ENCODE results near the gene OTOP1.
"Not testable (repeated sequence)": the region's sequence is repeated elsewhere in the genome, so short reads cannot be mapped to it uniquely, and the experiment has no call there.

OTOP1 gene, protein sequence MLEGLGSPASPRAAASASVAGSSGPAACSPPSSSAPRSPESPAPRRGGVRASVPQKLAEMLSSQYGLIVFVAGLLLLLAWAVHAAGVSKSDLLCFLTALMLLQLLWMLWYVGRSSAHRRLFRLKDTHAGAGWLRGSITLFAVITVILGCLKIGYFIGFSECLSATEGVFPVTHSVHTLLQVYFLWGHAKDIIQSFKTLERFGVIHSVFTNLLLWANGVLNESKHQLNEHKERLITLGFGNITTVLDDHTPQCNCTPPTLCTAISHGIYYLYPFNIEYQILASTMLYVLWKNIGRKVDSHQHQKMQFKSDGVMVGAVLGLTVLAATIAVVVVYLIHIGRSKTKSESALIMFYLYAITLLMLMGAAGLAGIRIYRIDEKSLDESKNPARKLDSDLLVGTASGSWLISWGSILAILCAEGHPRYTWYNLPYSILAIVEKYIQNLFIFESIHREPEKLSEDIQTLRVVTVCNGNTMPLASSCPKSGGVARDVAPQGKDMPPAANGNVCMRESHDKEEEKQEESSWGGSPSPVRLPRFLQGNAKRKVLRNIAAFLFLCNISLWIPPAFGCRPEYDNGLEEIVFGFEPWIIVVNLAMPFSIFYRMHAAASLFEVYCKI

DNA sequence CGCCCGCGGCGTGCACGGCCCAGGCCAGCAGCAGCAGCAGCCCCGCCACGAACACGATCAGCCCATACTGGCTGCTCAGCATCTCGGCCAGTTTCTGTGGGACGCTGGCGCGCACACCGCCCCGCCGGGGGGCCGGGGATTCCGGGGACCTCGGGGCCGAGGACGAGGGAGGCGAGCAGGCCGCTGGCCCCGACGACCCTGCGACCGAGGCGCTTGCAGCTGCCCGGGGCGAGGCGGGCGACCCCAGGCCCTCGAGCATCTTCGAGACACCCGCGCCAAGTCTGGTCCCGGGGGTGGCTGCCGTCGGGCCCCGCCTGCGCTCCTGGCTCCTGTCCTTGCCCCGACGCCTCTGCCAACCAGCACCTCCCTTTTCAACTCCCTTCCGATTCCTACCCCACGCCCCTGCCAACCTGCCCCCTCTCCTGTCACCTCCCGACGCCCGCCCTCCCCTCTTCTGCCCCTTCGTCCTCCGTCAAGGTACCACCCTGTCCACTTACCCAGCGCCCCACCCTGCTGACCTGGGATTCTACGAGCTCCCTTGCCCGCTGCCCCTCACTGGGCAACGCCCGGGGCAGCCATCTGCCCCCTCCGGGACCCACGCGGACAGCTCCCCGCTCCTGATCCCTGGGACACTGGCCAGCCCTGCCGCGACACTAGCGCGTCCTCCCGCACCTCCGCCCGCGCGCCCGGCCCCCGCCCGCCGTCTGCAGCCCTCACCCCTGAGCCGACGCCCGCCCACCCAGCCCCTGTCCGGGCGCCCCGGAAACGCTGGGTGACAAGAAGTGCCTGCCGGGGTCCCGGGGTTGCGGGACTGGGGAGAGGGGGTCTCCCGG lies at the start of gene OTOP1:
Gene OTOP1 (minus strand): TSS at position 324 of the 833 bp plus-strand sequence. CDS start 65 bp downstream, at position 259.
- DNase-seq (ENCODE audit: low read depth, low spot score): no peak

DNA sequence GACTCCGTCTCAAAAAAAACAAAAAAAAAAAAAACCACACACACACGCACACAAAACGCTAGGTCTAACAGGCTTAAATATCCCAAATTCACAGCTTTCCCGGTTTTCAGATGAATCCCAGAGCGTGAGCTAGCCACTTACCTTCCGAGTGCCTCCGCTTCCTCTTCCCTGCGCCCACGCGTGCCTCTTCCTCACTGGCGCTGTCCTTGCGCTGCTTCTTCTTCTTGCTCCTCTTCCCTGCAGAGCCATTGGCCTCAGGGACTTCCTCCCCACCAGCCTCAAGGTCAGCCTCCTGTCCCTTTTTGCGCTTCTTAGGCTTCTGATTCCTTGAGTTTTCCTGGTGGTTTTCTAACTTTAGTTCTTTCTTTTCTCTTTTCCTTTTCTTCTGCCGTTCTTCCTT lies 47.5 kb upstream of the OTOP1 start:
- DNase-seq (ENCODE audit: low read depth, low spot score): no peak

DNA sequence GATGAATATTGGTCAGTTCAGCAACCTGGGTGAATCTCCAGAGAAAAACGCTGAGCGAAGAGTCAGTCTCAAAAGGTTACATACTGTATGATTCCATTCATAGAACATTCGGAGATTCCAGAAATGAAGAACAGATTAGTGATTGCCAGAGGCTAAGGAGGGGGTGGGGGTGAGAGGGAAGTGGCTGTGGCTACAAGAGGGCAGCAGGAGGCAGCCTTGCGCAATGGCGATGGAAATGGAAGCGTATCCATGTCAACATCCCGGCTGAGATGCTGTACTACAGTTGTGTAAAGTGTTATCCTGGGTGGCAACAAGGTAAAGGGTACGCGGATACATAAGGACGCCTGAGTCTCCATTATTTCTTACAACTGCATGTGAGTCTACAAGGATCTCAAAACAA lies 45.2 kb upstream of the OTOP1 start:
- no peak for DNase-seq (ENCODE audit: low read depth, low spot score)

GRCh38 chr4:4270529-4270928 lies 43.8 kb upstream of the OTOP1 start:
- DNase-seq (ENCODE audit: low read depth, low spot score): no peak

DNA sequence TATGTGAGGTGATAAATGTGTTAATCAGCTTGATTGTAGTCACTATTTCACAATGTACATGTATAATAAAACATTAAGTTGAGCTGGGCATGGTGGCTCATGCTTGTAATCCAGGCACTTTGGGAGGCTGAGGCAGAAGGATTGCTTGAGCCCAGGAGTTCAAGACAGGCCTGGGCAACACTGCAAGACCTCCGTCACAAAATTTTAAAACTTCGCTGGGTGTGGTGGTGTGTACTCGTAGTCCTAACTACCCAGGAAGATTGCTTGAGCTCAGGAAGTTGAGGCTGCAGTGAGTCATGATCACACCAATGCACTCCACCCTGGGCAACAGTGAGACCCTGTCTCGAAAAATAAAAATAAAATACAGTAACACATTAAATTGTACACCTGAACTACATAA lies 43.1 kb upstream of the OTOP1 start:
- no peak for DNase-seq (ENCODE audit: low read depth, low spot score)

DNA sequence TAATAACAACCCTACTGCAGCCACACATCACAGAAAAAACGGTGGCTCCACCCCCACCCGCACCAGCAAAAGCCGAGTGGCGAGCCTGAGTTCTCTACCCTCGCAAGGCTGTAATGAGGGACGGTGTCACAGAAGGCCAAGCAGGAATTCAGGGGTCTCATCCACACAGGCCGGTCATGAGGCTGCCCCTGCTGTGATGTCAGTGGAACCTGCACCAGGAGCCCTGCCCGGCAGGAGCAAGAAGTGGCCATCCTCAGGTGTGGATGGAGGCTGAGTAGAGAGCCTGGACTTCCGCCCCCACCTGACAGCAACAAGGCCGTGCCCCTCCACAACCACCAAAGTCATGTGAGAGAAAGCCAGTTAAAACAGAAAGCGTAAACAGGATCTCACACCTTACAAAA lies 42.6 kb upstream of the OTOP1 start:
- DNase-seq (ENCODE audit: low read depth, low spot score): no peak

DNA sequence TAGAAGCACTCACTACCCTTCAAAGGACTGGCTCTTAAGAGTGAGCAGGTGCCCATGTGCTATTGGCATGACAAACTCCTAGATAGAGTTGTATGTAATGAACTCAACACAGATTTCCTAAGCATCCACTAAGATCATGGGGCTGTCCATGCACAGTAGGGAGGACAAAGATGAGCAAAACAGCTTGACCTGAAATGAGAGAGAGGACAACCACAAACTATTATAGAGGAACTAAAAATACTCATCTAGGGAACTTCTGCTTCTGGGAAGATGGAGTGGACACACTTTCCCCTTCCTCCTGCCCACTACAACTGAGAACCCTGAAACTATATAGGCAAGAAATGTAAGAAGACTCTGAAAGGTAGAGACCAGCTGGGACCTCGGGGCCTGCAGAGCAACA lies 42.0 kb upstream of the OTOP1 start:
- no peak for DNase-seq (ENCODE audit: low read depth, low spot score)

- no peak for DNase-seq (ENCODE audit: low read depth, low spot score)
These were observed 41.3 kb upstream of the OTOP1 start for GRCh38 chr4:4267981-4268380.

- no peak for DNase-seq (ENCODE audit: low read depth, low spot score)
These were observed 33.5 kb upstream of the OTOP1 start for GRCh38 chr4:4260185-4260751.

- DNase-seq (ENCODE audit: low read depth, low spot score): no peak
These were observed 32.9 kb upstream of the OTOP1 start for GRCh38 chr4:4259484-4260100.

DNA sequence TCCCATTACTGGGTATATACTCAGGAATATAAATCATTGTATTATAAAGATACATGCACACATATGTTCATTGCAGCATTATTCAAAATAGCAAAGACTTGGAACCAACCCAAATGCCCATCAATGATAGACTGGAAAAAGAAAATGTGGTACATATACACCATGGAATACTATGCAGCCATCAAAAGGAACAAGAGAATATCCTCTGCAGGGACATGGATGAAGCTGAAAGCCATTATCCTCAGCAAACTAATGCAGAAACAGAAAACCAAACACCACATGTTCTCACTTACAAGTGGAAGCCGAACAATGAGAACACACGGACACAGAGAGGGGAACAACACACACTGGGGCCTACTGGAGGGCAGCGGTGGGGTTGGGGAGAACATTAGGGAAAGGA lies 31.0 kb upstream of the OTOP1 start:
- not testable (repeated sequence) for DNase-seq (ENCODE audit: low read depth, low spot score)

DNA sequence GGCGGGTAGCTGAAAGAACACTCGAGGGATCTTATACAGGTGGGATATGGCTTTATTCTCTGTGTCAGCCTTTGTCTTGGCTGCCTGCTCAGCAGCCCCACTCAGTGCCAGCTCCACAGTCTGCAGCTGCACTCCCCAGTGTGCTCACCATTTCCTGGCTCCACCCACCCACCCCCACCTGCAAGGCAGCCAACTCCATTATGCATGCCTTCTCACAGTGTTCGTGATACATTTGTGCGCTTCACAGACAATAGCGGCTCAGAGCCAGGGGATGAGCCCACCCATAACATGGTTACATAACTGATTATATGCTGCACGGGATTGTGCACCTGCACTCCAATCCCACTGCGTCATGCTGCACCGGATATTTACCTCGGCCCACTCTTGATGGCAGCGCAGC lies 30.1 kb upstream of the OTOP1 start:
- no peak for DNase-seq (ENCODE audit: low read depth, low spot score)

DNA sequence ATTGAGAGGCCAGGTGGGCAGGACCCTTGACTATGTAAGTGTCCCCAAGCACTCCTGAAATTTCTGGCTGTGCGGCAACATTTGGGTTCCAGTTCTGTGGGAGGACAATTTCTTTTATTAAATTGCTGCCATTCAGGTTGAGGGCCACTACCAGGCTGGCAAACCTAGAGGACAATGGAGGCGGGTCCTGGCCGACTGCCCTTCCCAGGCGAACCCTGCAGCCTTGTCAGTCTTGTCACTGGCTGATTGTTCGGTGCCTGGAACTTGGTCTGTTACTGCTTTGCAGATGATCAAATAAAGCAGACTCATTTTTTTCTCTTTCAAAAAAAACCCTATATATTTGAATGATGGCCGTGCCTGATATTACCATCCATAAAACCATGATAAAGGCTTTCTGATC lies 27.9 kb upstream of the OTOP1 start:
- DNase-seq (ENCODE audit: low read depth, low spot score): no peak

DNA sequence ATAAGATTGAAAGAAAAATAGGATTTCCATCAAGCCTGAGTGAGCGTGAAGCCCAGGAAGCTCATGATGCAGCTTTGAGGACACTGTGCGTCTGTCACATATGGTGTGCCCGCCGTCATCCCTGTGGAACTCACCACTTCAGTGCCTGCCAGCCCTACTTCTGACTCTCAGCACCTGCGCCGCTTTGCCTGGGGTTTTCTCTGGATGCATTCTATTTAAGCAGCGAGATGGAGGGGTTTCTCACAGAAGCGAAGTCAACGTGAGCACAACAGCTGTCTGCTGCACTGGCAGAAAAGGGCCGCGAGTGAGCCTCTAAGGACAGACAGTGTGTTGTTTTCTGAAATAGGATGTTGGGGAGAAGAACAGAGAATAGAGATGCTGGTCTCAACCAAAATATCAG lies 27.5 kb upstream of the OTOP1 start:
- no peak for DNase-seq (ENCODE audit: low read depth, low spot score)

GRCh38 chr4:4249866-4250265 lies 23.1 kb upstream of the OTOP1 start:
- DNase-seq (ENCODE audit: low read depth, low spot score): no peak

- not testable (repeated sequence) for DNase-seq (ENCODE audit: low read depth, low spot score)
These were observed 22.6 kb upstream of the OTOP1 start for GRCh38 chr4:4249342-4249741.

DNA sequence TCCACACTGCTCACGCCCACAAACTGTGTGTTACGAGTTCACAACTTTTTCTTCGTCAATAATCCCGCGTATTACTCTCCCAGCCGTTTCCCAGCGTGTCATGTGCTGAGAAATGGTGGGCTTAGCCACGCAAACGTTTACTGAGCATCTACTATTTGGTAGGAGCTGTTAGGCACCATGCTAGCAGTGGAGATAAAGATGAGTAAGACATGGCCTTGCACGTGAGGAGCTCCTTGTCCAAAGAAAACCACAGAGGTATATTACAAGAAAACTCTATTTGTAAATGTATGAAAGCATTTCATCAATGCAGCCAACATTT lies 22.1 kb upstream of the OTOP1 start:
- no peak for DNase-seq (ENCODE audit: low read depth, low spot score)

DNA sequence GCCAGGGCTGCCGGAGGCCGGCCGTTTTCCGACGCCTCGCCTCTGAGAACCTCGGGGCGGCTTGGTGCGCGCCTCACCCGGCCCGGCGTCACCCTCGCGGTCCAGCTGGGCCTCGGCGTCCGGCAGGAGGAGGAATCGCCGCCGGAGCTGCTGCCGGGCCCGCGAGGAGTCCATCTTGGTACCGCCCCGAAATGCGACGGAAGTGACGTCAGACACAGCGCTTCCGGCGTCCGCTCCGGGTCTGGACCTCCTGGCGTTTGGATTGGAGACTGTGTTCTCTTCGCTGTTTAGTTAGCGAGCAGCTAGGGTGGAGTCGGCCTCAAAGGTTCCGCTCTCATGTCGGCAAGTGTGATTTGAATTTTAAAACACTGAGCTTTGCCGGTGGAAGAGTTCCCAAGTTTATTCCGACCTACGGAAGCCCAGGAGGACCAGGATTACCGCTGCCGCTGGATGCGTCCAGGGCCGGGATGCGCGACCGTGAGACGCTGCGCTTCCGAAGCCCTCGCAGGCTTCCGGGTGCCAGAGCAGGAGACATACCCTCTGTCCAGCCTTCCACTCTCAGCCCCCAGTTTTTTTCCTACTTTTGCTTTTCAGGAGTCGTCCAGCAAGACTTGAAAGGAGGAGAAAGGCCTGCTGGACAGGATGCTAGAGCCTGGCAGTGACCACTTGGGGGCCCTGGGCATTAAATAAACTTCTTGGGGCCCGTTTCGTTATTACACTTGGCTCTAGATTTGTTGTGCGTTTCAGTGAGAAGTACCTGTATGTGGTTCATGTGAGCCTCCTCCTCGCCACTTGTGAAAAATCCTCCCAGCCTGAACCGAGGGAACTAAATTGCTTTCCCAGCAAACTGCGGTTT lies 21.5 kb upstream of the OTOP1 start, which contains the start of gene TMEM128:
Gene TMEM128 (minus strand): TSS at position 195 of the 856 bp plus-strand sequence. CDS start 21 bp downstream, at position 174.
- DNase-seq (ENCODE audit: low read depth, low spot score): peak; percentile 84

DNA sequence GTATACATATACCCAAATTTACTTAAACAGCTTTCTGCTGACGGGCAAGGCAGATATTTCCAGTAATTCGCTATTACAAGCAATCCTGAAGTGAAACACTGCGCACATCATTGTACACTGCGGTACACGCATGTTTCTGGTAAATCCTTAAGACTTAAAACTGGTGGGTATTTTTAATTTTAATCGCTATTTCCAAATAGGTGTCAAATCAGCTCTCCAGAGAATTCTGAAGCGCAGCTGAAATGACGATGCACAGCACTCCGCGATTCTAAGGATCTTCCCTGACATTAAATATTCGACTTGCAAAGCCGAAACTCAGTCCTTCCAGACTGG lies 20.9 kb upstream of the OTOP1 start:
- no peak for DNase-seq (ENCODE audit: low read depth, low spot score)

DNA sequence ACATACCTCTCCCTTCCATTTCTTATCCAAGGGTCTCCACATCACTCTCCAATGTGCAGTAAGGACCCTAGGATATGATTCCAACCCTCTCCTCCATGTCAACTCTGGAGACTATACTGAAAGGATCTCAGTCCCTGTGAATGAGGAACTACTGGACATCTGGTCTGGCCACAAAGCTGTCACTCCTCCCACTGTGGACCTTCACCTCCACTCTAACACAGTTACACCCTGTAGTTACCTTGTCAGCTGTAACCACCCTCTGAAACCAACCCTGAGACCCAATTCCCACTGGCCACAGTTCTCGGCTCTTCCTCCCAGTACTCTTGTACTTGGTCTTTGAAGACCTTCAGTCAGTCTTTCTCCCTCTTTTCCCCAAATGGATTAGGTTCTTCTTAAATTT lies 18.4 kb upstream of the OTOP1 start:
- no peak for DNase-seq (ENCODE audit: low read depth, low spot score)

DNA sequence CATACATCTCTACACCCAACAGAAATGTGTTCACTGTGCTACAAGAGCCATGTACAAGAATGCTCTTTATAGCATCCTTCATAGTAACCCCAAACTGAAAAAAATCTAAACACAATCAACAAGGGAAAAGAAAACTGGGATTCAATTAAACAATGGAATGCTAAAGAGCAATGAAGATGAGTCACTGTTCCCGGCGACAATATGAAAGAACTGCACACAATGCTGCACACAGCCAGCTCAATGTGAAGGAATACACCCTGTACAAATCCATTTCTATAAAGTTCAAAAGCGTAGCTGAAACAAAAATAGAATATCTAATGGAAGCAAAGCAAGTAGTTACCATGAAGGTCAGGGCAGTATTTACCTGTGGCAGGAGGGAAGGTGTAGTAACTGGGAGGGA lies 12.8 kb upstream of the OTOP1 start:
- DNase-seq (ENCODE audit: low read depth, low spot score): not testable (repeated sequence)

Data from activated CD4-positive, CD25-positive, alpha-beta regulatory T cell treated with anti-CD3 and anti-CD28 coated beads, Interleukin-2, amount 50 U/mL, for 16 hours (primary cell).